SH-SY5Y (cell line): ENCODE measurements around the gene RPUSD4.
A peak's percentile ranks its signal among the peaks of the same experiment; 100 is the strongest.

Experiments
- GATA2 ChIP-seq: IDR thresholded peaks from 2 replicates; pipeline ENCODE4 v1.6.1; 2011; ENCODE audit warnings: mild to moderate bottlenecking, low read depth, low read length
- GATA3 ChIP-seq: IDR thresholded peaks from 2 replicates; pipeline ENCODE4 v1.6.1; 2011; ENCODE audit warnings: low read depth, mild to moderate bottlenecking, low read length, moderate library complexity

- TF ChIP-seq GATA2, result peak; percentile 33; the same call in 1 of the 2 replicates
- no peak for TF ChIP-seq GATA3
Observed at GRCh38 chr11:126210871-126211235, 597 bp downstream of the RPUSD4 start.
